Mammary epithelial cell (primary cell): ENCODE results near the gene SRSF7.
"Not testable (repeated sequence)": the region's sequence is repeated elsewhere in the genome, so short reads cannot be mapped to it uniquely, and the experiment has no call there.

ENCODE experiments used
- CTCF ChIP-seq, 2 donors: IDR thresholded peaks in 1 of 2; conservative IDR thresholded peaks in 1 of 2; 2 replicates each; pipeline ENCODE4 v1.5.1; 2011 to 2012; ENCODE audit warnings: inconsistent platforms in 2 of 2, low read length in 2 of 2, mild to moderate bottlenecking in 2 of 2, control low read depth in 1 of 2, low read depth in 1 of 2; ENCODE audit not compliant: insufficient read depth in 1 of 2; ENCODE audit errors: extremely low read depth in 1 of 2
- EZH2 ChIP-seq: IDR thresholded peaks from 2 replicates; pipeline ENCODE4 v1.6.1; 2012; ENCODE audit warnings: low read length, inconsistent platforms, borderline replicate concordance

- TF ChIP-seq CTCF (conservative IDR thresholded peaks at IDR 0.05 in 1 of 2, IDR thresholded peaks at IDR 0.05 in 1 of 2; ENCODE audit: extremely low read depth in 1 of 2, insufficient read depth in 1 of 2, low read depth in 1 of 2, low read length in 2 of 2); EZH2: not testable (repeated sequence)
Observed at GRCh38 chr2:38792321-38792720, 41.2 kb upstream of the SRSF7 start.
